GM23338 (cell line): Measurements from ENCODE around the gene IRX1. TPM values are rescaled to one million over a fixed set of nuclear protein-coding genes. Genes with fewer than 3 reads are reported as not detected.

ENCODE experiments used
- ATAC-seq: fragments of 200-7000 bp; cut with Tn5 transposase; 3 replicates; pipeline ENCODE4 v1.9.1; 2020
- DNase-seq: peaks from one replicate; pipeline ENCODE4 v3.0.0-alpha.2; 2015; ENCODE audit warnings: low spot score
- H2AFZ ChIP-seq: fragments of 200-600 bp; sonication (generic); 2 replicates; pipeline ENCODE4 v1.8.0; 2016; ENCODE audit warnings: antibody characterized with exemption, mild to moderate bottlenecking, moderate library complexity
- H3F3A ChIP-seq: fragments of 200-600 bp; sonication (generic); replicated peaks from 2 replicates; pipeline ENCODE4 v1.8.0; 2017; ENCODE audit warnings: antibody characterized with exemption, mixed run types, low read depth
- H3K27ac ChIP-seq: fragments of 200-600 bp; sonication (generic); 2 replicates; pipeline ENCODE4 v1.6.1; 2016; ENCODE audit warnings: low read depth
- H3K27me3 ChIP-seq: fragments of 200-600 bp; sonication (generic); 2 replicates; pipeline ENCODE4 v1.8.0; 2016; ENCODE audit warnings: mild to moderate bottlenecking, mixed run types, moderate library complexity; ENCODE audit not compliant: insufficient read depth
- H3K36me3 ChIP-seq: fragments of 200-600 bp; sonication (generic); 2 replicates; pipeline ENCODE4 v1.8.0; 2016; ENCODE audit warnings: mild to moderate bottlenecking; ENCODE audit not compliant: insufficient read depth
- H3K4me1 ChIP-seq: fragments of 200-600 bp; sonication (generic); 2 replicates; pipeline ENCODE4 v1.8.0; 2016; ENCODE audit warnings: mild to moderate bottlenecking, moderate library complexity; ENCODE audit not compliant: insufficient read depth
- H3K4me2 ChIP-seq: fragments of 200-600 bp; sonication (generic); 2 replicates; pipeline ENCODE4 v1.7.1; 2017; ENCODE audit warnings: mixed run types
- H3K4me3 ChIP-seq: fragments of 200-600 bp; sonication (generic); 2 replicates; pipeline ENCODE4 v1.6.1; 2016; ENCODE audit warnings: mixed run types
- H3K79me2 ChIP-seq: fragments of 200-600 bp; sonication (generic); replicated peaks from 2 replicates; pipeline ENCODE4 v1.8.0; 2017; ENCODE audit warnings: mild to moderate bottlenecking; ENCODE audit not compliant: insufficient read depth
- H3K9me2 ChIP-seq: fragments of 200-600 bp; sonication (generic); 2 replicates; pipeline ENCODE4 v1.8.0; 2017; ENCODE audit not compliant: insufficient read depth
- H4K20me1 ChIP-seq: fragments of 200-600 bp; sonication (generic); replicated peaks from 2 replicates; pipeline ENCODE4 v1.8.0; 2017; ENCODE audit warnings: mild to moderate bottlenecking; ENCODE audit not compliant: insufficient read depth
- H3K27ac Mint-ChIP-seq: 2 replicates; pipeline ENCODE4 v1.8.0; 2020; ENCODE audit warnings: inconsistent platforms, mild to moderate bottlenecking, moderate library complexity, mixed read lengths
- H3K27me3 Mint-ChIP-seq: 3 replicates; pipeline ENCODE4 v1.8.0; 2022; ENCODE audit warnings: low read depth, mild to moderate bottlenecking, moderate library complexity, mixed read lengths, inconsistent platforms; ENCODE audit not compliant: insufficient read depth, poor library complexity
- H3K36me3 Mint-ChIP-seq: 3 replicates; pipeline ENCODE4 v1.8.0; 2021; ENCODE audit warnings: low read depth, mild to moderate bottlenecking, inconsistent platforms, moderate library complexity, mixed read lengths
- H3K4me1 Mint-ChIP-seq: 3 replicates; pipeline ENCODE4 v1.8.0; 2020; ENCODE audit warnings: mild to moderate bottlenecking, inconsistent platforms, mixed read lengths
- H3K4me3 Mint-ChIP-seq: 3 replicates; pipeline ENCODE4 v1.8.0; 2021; ENCODE audit warnings: moderate library complexity, mild to moderate bottlenecking, inconsistent platforms, mixed read lengths
- H3K9me3 Mint-ChIP-seq: 3 replicates; pipeline ENCODE4 v1.8.0; 2020; ENCODE audit warnings: moderate library complexity, mild to moderate bottlenecking, inconsistent platforms, mixed read lengths
- CREB1 ChIP-seq: fragments of 250-450 bp; sonication (Bioruptor Pico); IDR thresholded peaks from 2 replicates; pipeline ENCODE4 v1.5.0; 2020; ENCODE audit warnings: low read depth, mild to moderate bottlenecking, moderate library complexity
- EZH2 ChIP-seq: fragments of 200-600 bp; sonication (generic); IDR thresholded peaks from one replicate; pipeline ENCODE4 v1.8.0; 2017; ENCODE audit warnings: antibody characterized with exemption, mild to moderate bottlenecking, low read depth; ENCODE audit not compliant: unreplicated experiment
- EZH2phosphoT487 ChIP-seq: fragments of 200-600 bp; sonication (generic); IDR thresholded peaks from one replicate; pipeline ENCODE4 v1.8.1; 2018; ENCODE audit warnings: antibody characterized with exemption; ENCODE audit not compliant: unreplicated experiment
- JUNB ChIP-seq: IDR thresholded peaks from one replicate; pipeline ENCODE4 v1.6.1; 2016; ENCODE audit warnings: antibody characterized with exemption; ENCODE audit not compliant: unreplicated experiment
- NANOG ChIP-seq: IDR thresholded peaks from 2 replicates; pipeline ENCODE4 v1.6.1; 2016; ENCODE audit warnings: antibody characterized with exemption, borderline replicate concordance
- POLR2AphosphoS5 ChIP-seq: IDR thresholded peaks from 2 replicates; pipeline ENCODE4 v1.6.1; 2016; ENCODE audit warnings: antibody characterized with exemption, low read depth
- STAT1 ChIP-seq: IDR thresholded peaks from one replicate; pipeline ENCODE4 v1.6.1; 2016; ENCODE audit warnings: antibody characterized with exemption; ENCODE audit not compliant: unreplicated experiment
- ZNF114 ChIP-seq: fragments of 250-450 bp; sonication (Bioruptor Pico); IDR thresholded peaks from 2 replicates; pipeline ENCODE4 v1.5.0; 2020; ENCODE audit warnings: mild to moderate bottlenecking, moderate library complexity
- ZNF331 ChIP-seq: fragments of 250-450 bp; sonication (Bioruptor Pico); IDR thresholded peaks from 2 replicates; pipeline ENCODE4 v1.5.0; 2020; ENCODE audit warnings: low read depth, mild to moderate bottlenecking, moderate library complexity
- polyA plus RNA-seq: library from polyadenylated mRNA; unstranded; fragments of >200 nt; fragmentation: Nextera tagmentation; extraction: Ambion mirVana; gene quantifications from 2 replicates; pipeline ENCODE4 v1.2.1, GENCODE V29; 2016
- total RNA-seq: library from RNA; depleted of rRNA; stranded (reverse); fragments of >200 nt; shearing (Covaris generic); gene quantifications from 2 replicates; pipeline ENCODE4 v1.2.3, GENCODE V29; 2014
- TF ChIP-seq, protein P1 (sequence below): IDR thresholded peaks from 2 replicates; pipeline ENCODE4 v1.6.1; 2016; ENCODE audit warnings: antibody characterized with exemption
- TF ChIP-seq, protein P2 (sequence below): IDR thresholded peaks from one replicate; pipeline ENCODE4 v1.6.1; 2018; ENCODE audit warnings: antibody characterized with exemption; ENCODE audit not compliant: unreplicated experiment
- TF ChIP-seq, protein P3 (sequence below): fragments of 250-450 bp; sonication (Bioruptor Pico); IDR thresholded peaks from 2 replicates; pipeline ENCODE4 v1.5.0; 2020; ENCODE audit warnings: mild to moderate bottlenecking, moderate library complexity
- TF ChIP-seq, protein P4 (sequence below), 2 experiments: fragments of 200-600 bp in 1 of 2; sonication (generic) in 1 of 2; conservative IDR thresholded peaks; 2 replicates each; pipeline versions ENCODE4 v1.5.1 to v1.6.1; 2016 to 2017; ENCODE audit warnings: antibody characterized with exemption in 2 of 2, low read depth in 2 of 2, mild to moderate bottlenecking in 2 of 2, moderate library complexity in 1 of 2

Gene IRX1
- total and polyA plus RNA-seq, 2 experiments from 2014 or later = 0.11 to 1.8 TPM

DNA sequence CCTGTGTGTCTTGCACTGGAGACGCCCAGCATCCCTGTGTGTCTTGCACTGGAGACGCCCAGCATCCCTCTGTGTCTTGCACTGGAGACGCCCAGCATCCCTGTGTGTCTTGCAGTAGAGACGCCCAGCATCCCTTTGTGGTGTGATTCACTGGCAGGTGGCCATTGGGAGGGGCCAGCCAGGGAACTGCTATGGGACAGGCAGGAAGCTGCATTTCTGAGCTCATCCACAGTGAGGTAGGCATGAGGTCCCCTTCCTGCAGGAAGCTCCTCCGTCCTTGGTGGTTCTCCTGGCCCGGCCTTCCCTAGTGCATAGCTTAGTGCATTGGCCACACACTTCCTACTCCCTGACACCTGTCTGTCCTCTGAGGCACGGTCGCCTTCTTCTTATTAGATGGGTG, 43.5 kb downstream of the IRX1 start:
- no peaks in the 10 kb centered on the region for H3K9me2 ChIP-seq
- no peaks in the 10 kb centered on the region for H3K79me2 ChIP-seq
- no peaks in the 10 kb centered on the region for H3K27me3 ChIP-seq
- H2AFZ ChIP-seq = no peak overlapping the region
- no peak overlapping the region for H3K27ac Mint-ChIP-seq
- TF ChIP-seq, protein P1, sequence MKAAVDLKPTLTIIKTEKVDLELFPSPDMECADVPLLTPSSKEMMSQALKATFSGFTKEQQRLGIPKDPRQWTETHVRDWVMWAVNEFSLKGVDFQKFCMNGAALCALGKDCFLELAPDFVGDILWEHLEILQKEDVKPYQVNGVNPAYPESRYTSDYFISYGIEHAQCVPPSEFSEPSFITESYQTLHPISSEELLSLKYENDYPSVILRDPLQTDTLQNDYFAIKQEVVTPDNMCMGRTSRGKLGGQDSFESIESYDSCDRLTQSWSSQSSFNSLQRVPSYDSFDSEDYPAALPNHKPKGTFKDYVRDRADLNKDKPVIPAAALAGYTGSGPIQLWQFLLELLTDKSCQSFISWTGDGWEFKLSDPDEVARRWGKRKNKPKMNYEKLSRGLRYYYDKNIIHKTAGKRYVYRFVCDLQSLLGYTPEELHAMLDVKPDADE = no peak
- no peak for TF ChIP-seq EZH2phosphoT487
- TF ChIP-seq, protein P2, sequence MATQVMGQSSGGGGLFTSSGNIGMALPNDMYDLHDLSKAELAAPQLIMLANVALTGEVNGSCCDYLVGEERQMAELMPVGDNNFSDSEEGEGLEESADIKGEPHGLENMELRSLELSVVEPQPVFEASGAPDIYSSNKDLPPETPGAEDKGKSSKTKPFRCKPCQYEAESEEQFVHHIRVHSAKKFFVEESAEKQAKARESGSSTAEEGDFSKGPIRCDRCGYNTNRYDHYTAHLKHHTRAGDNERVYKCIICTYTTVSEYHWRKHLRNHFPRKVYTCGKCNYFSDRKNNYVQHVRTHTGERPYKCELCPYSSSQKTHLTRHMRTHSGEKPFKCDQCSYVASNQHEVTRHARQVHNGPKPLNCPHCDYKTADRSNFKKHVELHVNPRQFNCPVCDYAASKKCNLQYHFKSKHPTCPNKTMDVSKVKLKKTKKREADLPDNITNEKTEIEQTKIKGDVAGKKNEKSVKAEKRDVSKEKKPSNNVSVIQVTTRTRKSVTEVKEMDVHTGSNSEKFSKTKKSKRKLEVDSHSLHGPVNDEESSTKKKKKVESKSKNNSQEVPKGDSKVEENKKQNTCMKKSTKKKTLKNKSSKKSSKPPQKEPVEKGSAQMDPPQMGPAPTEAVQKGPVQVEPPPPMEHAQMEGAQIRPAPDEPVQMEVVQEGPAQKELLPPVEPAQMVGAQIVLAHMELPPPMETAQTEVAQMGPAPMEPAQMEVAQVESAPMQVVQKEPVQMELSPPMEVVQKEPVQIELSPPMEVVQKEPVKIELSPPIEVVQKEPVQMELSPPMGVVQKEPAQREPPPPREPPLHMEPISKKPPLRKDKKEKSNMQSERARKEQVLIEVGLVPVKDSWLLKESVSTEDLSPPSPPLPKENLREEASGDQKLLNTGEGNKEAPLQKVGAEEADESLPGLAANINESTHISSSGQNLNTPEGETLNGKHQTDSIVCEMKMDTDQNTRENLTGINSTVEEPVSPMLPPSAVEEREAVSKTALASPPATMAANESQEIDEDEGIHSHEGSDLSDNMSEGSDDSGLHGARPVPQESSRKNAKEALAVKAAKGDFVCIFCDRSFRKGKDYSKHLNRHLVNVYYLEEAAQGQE = no peak
- no peak for TF ChIP-seq EZH2
- TF ChIP-seq ZNF331 (CRISPR knock-in tag) = no peak
- no peak for TF ChIP-seq STAT1
- TF ChIP-seq JUNB = no peak
- no peak for TF ChIP-seq POLR2AphosphoS5
- no peak for TF ChIP-seq CREB1 (CRISPR knock-in tag)
- TF ChIP-seq, protein P3, sequence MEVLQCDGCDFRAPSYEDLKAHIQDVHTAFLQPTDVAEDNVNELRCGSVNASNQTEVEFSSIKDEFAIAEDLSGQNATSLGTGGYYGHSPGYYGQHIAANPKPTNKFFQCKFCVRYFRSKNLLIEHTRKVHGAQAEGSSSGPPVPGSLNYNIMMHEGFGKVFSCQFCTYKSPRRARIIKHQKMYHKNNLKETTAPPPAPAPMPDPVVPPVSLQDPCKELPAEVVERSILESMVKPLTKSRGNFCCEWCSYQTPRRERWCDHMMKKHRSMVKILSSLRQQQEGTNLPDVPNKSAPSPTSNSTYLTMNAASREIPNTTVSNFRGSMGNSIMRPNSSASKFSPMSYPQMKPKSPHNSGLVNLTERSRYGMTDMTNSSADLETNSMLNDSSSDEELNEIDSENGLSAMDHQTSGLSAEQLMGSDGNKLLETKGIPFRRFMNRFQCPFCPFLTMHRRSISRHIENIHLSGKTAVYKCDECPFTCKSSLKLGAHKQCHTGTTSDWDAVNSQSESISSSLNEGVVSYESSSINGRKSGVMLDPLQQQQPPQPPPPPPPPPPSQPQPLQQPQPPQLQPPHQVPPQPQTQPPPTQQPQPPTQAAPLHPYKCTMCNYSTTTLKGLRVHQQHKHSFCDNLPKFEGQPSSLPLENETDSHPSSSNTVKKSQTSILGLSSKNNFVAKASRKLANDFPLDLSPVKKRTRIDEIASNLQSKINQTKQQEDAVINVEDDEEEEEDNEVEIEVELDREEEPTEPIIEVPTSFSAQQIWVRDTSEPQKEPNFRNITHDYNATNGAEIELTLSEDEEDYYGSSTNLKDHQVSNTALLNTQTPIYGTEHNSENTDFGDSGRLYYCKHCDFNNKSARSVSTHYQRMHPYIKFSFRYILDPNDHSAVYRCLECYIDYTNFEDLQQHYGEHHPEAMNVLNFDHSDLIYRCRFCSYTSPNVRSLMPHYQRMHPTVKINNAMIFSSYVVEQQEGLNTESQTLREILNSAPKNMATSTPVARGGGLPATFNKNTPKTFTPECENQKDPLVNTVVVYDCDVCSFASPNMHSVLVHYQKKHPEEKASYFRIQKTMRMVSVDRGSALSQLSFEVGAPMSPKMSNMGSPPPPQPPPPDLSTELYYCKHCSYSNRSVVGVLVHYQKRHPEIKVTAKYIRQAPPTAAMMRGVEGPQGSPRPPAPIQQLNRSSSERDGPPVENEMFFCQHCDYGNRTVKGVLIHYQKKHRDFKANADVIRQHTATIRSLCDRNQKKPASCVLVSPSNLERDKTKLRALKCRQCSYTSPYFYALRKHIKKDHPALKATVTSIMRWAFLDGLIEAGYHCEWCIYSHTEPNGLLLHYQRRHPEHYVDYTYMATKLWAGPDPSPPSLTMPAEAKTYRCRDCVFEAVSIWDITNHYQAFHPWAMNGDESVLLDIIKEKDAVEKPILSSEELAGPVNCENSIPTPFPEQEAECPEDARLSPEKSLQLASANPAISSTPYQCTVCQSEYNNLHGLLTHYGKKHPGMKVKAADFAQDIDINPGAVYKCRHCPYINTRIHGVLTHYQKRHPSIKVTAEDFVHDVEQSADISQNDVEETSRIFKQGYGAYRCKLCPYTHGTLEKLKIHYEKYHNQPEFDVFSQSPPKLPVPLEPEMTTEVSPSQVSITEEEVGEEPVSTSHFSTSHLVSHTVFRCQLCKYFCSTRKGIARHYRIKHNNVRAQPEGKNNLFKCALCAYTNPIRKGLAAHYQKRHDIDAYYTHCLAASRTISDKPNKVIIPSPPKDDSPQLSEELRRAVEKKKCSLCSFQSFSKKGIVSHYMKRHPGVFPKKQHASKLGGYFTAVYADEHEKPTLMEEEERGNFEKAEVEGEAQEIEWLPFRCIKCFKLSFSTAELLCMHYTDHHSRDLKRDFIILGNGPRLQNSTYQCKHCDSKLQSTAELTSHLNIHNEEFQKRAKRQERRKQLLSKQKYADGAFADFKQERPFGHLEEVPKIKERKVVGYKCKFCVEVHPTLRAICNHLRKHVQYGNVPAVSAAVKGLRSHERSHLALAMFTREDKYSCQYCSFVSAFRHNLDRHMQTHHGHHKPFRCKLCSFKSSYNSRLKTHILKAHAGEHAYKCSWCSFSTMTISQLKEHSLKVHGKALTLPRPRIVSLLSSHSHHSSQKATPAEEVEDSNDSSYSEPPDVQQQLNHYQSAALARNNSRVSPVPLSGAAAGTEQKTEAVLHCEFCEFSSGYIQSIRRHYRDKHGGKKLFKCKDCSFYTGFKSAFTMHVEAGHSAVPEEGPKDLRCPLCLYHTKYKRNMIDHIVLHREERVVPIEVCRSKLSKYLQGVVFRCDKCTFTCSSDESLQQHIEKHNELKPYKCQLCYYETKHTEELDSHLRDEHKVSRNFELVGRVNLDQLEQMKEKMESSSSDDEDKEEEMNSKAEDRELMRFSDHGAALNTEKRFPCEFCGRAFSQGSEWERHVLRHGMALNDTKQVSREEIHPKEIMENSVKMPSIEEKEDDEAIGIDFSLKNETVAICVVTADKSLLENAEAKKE = no peak
- no peak for TF ChIP-seq NANOG
- TF ChIP-seq, protein P4, sequence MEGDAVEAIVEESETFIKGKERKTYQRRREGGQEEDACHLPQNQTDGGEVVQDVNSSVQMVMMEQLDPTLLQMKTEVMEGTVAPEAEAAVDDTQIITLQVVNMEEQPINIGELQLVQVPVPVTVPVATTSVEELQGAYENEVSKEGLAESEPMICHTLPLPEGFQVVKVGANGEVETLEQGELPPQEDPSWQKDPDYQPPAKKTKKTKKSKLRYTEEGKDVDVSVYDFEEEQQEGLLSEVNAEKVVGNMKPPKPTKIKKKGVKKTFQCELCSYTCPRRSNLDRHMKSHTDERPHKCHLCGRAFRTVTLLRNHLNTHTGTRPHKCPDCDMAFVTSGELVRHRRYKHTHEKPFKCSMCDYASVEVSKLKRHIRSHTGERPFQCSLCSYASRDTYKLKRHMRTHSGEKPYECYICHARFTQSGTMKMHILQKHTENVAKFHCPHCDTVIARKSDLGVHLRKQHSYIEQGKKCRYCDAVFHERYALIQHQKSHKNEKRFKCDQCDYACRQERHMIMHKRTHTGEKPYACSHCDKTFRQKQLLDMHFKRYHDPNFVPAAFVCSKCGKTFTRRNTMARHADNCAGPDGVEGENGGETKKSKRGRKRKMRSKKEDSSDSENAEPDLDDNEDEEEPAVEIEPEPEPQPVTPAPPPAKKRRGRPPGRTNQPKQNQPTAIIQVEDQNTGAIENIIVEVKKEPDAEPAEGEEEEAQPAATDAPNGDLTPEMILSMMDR (conservative IDR thresholded peaks at IDR 0.05; ENCODE audit: low read depth in 2 of 2) = no peak
- no peak for TF ChIP-seq ZNF114
- H3K4me1 ChIP-seq = no peaks in the 10 kb centered on the region
- ATAC-seq = no peak
- no peak overlapping the region for H3K4me3 ChIP-seq
- no peaks in the 10 kb centered on the region for H3F3A ChIP-seq
- H3K27ac ChIP-seq = no peak overlapping the region
- peaks cover 1% of the 10 kb centered on the region for H3K27me3 Mint-ChIP-seq
- H4K20me1 ChIP-seq = no peaks in the 10 kb centered on the region
- H3K4me2 ChIP-seq = no peak overlapping the region
- H3K36me3 ChIP-seq = no peaks in the 10 kb centered on the region
- H3K36me3 Mint-ChIP-seq = peaks cover 3% of the 10 kb centered on the region; the same call in 1 of the 3 replicates
- H3K4me1 Mint-ChIP-seq = peaks cover 5% of the 10 kb centered on the region; the same call in 2 of the 3 replicates
- DNase-seq = no peak
- H3K9me3 Mint-ChIP-seq = peaks cover 7% of the 10 kb centered on the region; the same call in 2 of the 3 replicates
- H3K4me3 Mint-ChIP-seq = no peak overlapping the region
